Stimulated activated CD8-positive, alpha-beta memory T cell treated with anti-CD3 and anti-CD28 coated beads, Interleukin-2, amount 100 ng/mL, for 48 hours (primary cell): ENCODE results near the gene SAPCD2.
A peak's percentile ranks its signal among the peaks of the same experiment; 100 is the strongest.
"Not testable (repeated sequence)": the region's sequence is repeated elsewhere in the genome, so short reads cannot be mapped to it uniquely, and the experiment has no call there.

Source experiments
- DNase-seq, 2 donors: peaks; one replicate each; pipeline ENCODE4 v3.0.0-alpha.2; 2020; ENCODE audit warnings: low read depth in 2 of 2

The SAPCD2 gene

GRCh38 chr9:137064880-137065164 lies 5.5 kb downstream of the SAPCD2 start:
- no peak for DNase-seq

GRCh38 chr9:137064027-137064879 lies 6.1 kb downstream of the SAPCD2 start:
- peak; percentile 42 to 64 for DNase-seq

- no peak for DNase-seq
Observed at GRCh38 chr9:137063311-137064026, 6.9 kb downstream of the SAPCD2 start.

GRCh38 chr9:137062798-137063197 lies 7.6 kb downstream of the SAPCD2 start:
- not testable (repeated sequence) for DNase-seq

GRCh38 chr9:137062384-137062783 lies 8.0 kb downstream of the SAPCD2 start:
- no peak for DNase-seq

DNA sequence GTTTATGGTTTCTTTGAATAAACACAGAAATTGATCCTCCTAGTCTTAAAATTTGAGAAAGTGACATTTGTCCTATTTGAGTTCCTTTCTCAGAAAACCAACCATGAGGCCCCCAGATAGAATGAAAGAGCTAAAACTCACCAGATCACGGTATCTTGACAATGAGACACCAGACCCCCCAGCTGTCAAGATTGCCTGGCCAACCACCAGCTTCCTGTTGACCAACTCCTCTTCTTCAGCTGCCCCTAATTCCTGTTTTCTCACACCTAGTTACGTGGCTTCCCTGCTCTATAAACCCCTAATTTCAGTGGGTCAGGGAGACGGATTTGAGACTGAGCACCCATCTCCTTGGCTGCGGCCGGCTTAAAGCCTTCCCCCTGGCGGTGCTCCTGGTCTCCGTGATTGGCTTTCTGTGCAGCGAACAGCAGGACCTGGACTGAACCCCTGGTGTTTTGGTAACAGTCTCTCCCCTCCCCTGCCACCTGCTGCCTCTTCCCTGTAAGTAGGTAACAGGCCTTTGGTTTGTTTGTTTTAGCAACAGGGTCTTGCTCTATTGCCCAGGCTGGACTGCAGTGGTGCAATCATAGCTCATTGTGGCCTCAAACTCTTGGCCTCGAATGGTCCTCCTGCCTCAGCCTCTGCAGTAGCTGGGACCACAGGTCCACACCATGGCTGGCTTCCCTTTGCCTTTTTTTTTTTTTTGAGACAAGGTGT lies 11.7 kb downstream of the SAPCD2 start:
- DNase-seq: no peak

- no peak for DNase-seq
Observed at GRCh38 chr9:137057545-137057944, 12.8 kb downstream of the SAPCD2 start.

GRCh38 chr9:137056739-137057415 lies 13.5 kb downstream of the SAPCD2 start:
- no peak for DNase-seq

- no peak for DNase-seq
Observed at GRCh38 chr9:137055385-137056364, 14.7 kb downstream of the SAPCD2 start.

GRCh38 chr9:137054932-137055384 lies 15.4 kb downstream of the SAPCD2 start:
- DNase-seq: no peak

- DNase-seq: no peak
Observed at GRCh38 chr9:137053944-137054931, 16.1 kb downstream of the SAPCD2 start, which contains the start of gene ENTPD2. ENTPD2 (minus strand) TSS chr9:137054061; CDS start chr9:137053997, 64 bp downstream.

DNA sequence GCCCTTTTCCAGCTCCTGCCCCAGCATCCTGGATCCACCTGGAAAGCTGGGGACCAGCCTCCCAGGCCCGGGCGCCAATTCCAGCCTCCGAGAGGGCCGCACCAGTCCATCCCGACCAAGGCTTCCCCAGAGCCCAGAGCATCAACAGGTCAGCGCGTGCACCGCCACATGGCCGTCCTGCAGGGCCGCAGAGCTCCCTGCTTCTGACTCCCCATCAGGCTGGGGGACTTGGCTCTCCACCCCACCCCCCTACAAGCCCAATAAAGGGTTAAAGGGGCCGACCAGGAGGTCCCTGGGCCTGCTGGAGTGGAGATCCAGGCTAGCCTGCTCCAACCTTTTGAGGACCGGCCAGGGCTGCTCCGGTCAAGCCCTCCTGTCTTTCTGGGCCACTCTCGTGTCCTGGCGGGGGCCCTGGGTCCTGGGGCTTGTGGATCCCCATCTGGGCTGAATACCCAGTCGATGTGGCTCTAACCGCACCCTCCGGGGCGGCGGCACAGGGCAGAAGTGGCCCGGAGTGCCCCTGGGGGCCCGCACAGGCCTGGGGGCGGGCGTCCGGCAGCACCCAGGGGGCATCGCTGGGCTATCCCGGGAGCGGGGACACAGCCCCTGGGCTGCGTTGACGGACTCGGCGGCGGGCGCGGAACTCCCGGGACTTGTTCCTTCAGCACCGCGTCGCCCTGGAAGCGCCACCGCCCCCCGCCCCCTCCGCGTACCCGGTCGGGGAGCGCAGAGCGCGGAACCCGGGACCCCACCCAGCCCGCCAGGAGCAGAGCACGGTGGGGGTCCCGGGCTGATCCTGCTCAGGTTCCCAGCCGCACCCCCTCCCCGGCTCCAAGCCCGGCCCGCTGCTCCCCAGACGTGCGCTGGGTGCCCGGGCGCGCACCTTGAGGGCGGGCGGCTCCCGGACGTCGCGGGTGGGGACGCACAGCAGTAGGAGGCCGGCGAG lies 17.1 kb downstream of the SAPCD2 start:
- DNase-seq: no peak

DNA sequence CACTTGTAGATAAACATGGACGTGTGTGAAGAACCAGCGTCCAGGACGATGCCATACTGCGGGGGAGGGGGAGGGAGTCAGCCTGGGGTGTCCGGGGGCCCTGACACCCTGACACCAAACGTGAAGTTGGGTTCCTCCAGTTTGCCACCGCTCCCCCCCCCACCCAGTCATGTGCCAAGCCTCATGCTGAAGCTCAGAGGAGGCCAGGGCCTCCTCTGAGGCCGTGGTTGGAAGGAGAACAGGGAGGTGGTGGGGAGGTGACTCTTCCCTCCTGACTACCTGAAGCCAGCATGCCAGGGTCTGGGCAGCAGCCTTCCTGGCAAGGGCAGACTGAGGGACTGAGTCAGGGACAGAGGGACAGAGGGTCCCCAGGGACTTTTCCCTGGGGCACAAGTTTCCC lies 18.1 kb downstream of the SAPCD2 start:
- DNase-seq: no peak

DNA sequence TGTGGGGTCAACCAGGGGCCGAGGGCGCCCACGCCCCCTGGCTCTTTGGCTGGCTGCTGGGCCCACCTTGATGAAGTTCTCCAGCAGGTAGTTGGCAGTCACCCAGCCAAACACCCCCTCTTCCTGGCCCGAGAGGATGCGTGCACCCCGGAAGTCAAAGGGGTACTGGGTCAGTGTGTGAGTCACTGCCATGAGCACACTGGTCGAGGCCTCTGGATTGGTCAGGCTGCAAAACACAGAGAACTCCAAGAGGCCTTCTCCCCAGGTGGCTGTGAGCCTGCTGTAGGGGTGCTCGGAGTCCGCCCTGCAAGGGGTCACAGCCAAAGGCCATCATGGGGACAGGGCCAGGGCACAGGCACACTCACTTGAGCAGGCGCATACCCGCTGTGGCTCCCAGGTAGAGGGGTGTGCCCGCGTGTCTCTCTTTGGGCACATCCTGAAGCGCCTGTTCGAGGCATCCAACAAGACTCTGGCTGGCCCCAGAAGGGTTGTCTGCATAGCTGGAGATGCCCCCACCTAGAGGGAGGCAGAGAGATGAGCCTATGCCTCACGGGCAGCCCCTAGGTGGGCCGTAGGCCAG lies 19.1 kb downstream of the SAPCD2 start:
- no peak for DNase-seq

DNA sequence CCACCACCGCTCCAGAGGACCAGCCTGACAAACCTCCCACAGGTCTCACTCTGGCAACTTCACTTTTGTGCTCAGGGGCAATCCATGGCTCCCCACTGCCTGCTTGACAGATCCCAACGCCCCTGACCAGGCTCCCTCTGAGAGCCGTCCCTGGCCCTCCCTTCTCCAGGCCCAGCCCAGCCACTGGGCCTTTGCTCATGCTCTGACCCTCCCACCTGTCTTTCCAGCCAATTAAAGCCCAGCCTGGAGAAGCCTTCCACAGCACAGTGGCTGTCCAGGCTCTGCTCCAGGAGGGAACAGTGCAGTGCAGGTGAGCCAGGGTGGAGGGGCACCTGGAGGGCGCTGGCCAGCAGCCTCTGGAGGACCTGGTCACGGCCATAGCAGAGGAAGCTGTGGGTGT lies 19.8 kb downstream of the SAPCD2 start:
- no peak for DNase-seq

GRCh38 chr9:137049544-137050449 lies 20.6 kb downstream of the SAPCD2 start:
- peak; percentile 55 to 67 for DNase-seq
